Measurements from ENCODE around the gene PNMA6F.
"Not testable (repeated sequence)": the region's sequence is repeated elsewhere in the genome, so short reads cannot be mapped to it uniquely, and the experiment has no call there.

PNMA6F gene

DNA sequence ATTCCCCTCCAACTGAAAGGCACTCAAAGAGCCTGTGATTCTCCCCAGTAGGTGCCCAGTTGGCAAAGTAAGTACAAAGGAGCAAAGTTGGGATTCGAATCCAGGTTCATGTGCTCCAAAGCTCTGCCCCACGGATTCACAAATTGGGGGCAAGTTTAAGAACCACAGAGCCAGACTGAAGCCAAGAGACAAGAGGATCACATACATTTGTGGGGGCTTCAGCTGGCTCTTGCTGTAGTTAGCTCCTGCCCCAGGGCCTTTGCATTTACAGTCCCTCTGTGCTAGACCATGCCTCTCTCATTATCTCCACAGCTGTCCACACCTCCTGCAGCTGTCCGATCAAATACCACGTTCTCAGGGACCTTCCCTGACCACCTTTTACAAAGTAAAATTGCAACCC, 18.8 kb downstream of the PNMA6F start:
- no peak for DNase-seq (ENCODE audit: low read depth in 3 of 3)

DNA sequence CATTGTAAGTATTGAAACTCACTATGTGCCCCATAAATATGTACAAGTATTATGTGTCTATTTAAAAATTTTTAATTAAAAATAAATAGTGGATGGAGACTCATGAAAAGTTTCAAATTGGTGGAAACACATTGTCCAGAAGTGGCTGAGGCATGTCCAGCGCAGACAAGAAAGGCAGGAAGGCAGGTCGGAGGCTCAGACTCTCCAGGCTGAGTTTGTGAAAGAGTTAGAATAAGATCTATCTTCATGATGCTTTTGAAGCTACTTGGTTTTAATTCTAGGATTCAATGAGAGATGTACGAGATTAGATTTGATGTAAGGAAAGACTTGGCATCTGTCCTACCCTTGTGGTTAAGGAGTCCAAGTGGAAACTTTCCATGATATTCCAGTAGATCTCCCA, 19.8 kb downstream of the PNMA6F start:
- no peak for DNase-seq (ENCODE audit: low read depth in 3 of 3)

DNA sequence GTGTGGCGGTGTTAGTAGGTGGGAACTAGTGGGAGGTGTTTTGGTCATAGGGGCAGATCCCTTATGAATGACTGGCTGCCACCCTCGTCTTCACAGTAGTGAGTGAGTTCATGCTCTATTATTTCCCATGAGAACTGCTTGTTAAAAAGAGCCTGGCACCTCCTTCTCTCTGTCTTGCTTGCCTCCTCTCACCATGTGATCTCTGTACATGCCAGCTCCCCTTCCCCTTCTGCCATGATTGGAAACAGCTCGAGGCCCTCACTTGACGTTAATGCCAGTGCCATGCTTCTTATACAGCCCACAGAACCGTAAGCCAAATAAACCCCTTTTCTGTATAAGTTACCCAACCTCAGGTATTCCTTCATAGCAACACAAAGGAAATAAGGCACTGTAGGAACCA, 21.7 kb downstream of the PNMA6F start:
- DNase-seq (ENCODE audit: low read depth in 3 of 3) = no peak

DNA sequence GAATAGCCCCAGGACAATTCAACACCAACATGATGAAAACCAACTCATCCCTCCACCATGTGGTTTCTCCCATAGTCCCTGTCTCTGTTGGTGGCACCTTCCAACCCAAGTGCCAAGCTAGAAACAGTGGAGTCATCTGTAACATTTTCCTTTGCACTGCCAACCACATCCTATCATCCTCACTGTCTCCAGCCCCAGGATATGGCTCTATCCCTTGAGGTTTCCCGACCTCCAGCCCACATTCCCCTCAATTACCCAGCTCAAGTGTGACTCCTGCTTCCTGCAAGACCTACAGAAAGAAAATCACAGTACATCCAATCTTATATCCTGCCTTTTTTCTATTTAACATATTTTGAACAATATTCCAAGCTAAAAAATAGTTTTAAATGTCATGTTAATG, 24.2 kb downstream of the PNMA6F start:
- DNase-seq (ENCODE audit: low read depth in 3 of 3) = no peak

DNA sequence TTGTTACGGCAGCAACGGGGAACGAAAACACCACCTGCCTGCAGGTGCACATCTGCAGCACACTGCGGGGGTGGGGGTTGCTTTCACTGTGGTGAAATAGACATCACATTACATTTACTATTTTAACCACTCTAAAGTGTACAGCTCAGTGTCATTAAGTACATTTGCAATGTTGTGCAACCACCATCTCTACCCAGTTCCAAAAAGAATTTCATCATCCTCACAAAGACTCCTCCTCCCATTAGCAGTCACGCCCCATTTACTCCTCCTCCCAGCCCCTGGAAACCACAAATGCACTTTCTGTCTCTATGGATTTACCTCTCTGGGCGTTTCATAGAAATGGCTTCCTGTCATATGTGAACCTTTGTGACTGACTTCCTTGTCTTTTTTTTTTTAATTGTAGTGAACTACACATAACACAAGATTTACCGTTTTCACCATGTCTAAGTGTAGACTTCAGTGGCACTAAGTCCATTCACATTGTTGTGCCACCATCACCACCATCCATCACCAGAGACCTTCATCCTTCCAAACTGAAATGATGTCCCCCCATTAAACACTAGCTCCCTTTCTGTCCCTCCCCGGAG, 28.0 kb downstream of the PNMA6F start:
- DNase-seq (ENCODE audit: low read depth in 3 of 3) = not testable (repeated sequence)

DNA sequence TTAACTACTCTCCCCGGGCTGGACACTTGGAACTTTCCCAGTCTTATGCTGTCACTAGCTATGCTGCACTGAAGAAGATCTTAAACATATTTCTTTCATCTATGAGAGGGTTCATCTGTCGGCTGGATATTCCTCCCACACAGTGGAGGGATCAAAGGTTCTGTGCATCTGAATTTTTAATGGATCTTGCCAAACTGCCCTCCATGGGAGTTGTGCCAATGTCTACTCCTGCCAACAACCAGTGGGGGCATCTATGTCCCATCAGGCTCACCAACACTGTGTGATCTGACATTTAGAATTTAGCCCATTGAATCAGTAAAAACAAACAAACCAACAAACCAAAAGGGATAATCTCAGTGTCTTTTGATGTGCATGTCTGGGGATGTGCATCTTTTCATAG, 32.8 kb downstream of the PNMA6F start:
- DNase-seq (ENCODE audit: low read depth in 3 of 3) = not testable (repeated sequence)

DNA sequence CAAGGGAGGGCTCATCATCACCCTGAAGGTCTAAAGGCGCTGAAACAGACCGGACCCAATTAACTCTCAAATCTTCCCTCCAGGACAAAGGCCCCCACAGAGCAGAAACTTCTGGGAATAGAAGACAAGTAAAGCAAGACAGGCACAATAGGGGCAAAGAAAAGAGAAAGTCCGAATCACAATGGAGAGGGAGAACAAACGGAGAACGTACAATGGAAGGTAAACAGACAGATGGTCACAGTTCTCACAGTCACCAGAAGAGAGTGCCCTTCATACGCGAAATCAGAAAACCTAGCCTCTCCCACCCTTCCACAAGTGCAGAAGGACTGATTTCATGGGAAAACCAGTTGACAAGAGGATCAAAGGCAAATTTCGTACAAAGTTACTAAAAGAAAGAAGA, 35.9 kb downstream of the PNMA6F start:
- not testable (repeated sequence) for DNase-seq (ENCODE audit: low read depth in 3 of 3)

DNA sequence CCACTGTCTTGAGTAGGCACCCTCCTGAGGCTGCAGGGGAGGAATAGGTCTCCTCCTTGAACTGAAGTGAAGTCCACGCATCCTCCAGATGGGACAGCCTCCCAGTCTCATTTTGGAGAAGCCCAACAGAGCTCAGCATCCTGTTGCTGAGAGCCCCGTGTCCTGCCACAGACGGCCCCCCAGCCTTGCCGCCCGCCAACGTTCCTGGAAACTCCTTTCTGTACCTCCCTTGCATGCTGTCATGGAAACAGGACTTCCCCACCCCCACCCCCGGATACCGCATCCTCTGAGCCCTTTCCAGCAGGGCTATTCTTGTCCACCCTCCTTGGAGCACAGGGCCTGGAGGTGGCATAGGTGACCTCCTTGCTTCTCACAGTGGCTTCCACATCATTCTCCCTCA, 37.6 kb downstream of the PNMA6F start:
- DNase-seq (ENCODE audit: low read depth in 3 of 3) = not testable (repeated sequence)

DNA sequence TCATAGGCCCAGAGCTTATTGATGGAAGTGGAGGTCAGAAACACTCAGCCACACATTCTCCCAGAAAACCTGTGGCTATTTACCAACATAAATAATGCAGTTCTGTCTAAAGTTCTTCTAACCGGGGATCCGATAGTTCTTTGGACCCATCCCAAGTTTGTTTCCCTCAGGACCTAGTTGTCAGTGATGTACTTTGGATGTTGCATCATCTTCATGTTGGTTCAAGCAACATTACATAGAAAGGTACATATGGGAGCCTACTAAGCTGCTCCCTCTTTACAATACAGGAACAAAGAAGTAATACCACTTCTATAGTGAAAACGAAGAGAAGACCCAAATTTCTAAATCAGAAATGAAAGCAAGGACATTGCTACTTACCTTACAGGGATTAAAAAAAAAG, 39.8 kb downstream of the PNMA6F start:
- DNase-seq (ENCODE audit: low read depth in 3 of 3) = not testable (repeated sequence)

DNA sequence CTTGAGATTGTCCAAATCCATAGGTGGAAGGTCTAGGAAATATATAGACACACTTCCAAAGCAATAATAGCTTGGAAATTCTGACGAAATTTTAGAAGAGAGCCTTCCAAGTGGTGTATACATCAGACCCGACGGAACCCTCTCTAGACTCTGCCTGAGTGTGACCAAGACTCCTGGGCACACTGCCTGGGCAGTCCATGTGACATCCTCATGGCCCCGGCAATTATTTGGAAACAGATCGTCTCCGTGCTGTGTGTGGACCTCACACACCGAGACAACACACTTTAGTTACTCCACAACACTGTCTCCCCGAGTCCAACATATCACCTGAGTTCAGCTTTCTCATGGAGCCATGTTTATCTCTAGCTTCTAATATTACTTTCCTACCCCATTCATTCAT, 42.3 kb downstream of the PNMA6F start:
- not testable (repeated sequence) for DNase-seq (ENCODE audit: low read depth in 3 of 3)

DNA sequence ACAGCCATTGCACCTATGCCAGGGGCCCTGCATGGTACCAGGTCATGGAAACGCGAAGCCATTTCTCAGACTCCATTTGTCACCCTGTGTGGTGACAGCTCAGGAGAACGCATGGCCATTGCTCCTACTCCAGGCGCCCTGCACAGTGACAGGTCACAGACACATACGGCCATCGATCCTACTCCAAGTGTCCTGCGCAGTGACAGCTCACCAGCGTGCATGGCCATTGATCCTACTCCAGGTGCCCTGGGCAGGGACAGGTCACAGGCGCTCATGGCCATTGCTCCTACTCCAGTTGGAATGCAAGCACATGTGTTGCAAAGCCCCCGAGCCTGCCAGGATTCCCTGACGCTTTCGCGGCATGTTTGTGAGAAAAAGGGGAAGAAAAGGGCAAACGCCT, 45.5 kb downstream of the PNMA6F start:
- not testable (repeated sequence) for DNase-seq (ENCODE audit: low read depth in 3 of 3)

DNA sequence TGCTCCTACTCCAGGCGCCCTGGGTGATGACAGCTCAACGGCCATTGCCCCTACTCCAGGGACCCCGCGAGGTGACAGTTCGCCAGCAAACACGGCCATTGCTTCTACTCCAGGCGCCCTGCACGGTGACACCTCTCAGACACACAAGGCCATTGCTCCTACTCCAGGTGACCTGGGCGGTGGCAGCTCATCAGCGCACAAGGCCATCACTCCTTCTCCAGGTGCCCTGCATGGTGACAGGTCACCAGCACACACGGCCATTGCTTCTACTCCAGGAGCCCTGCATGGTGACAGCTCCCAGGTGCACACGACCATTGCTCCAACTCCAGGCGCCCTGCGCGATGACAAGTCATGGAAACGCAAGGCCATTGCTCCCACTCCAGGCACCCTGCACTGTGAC, 46.1 kb downstream of the PNMA6F start:
- DNase-seq (ENCODE audit: low read depth in 3 of 3) = not testable (repeated sequence)

DNA sequence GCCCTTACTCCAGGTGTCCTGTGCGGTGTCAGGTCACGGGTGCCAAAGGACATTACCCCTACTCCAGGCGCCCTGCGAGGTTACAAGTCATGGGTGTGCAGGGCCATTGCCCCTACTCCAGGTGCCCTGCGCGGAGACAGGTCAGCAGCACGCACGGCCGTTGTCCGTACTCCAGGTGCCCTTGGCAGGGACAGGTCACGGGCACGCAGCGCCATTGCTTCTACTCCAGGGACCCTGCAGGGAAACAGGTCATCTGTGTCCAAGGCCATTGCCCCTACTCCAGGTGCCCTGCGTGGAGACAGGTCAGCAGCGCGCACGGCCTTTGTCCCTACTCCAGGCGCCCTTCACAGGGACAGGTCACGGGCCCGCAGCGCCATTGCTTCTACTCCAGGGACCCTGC, 49.0 kb downstream of the PNMA6F start:
- DNase-seq (ENCODE audit: low read depth in 3 of 3) = not testable (repeated sequence)

DNA sequence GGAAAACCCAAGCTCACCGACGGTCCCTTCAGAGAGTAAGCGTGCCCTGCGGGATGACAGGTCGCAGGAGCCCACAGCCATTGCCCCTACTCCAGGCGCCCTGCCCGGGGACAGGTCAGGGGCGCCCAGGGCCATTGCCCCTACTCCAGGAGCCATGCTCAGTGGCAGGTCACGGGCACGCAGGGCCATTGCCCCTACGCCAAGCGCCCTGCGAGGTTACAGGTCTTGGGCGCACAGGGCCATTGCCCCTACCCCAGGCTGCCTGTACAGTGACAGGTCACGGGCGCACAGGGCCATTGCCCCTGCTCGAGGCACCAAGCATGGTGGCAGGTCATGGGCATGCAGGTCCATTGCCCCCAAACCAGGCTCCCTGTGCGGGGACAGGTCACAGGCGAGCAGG, 49.5 kb downstream of the PNMA6F start:
- not testable (repeated sequence) for DNase-seq (ENCODE audit: low read depth in 3 of 3)

All from stimulated activated CD4-positive, alpha-beta T cell treated with anti-CD3 and anti-CD28 coated beads, TNF-alpha, amount 100 ng/mL, for 48 hours (primary cell).